Measurements from ENCODE around the gene NR2C1.

The NR2C1 gene

DNA sequence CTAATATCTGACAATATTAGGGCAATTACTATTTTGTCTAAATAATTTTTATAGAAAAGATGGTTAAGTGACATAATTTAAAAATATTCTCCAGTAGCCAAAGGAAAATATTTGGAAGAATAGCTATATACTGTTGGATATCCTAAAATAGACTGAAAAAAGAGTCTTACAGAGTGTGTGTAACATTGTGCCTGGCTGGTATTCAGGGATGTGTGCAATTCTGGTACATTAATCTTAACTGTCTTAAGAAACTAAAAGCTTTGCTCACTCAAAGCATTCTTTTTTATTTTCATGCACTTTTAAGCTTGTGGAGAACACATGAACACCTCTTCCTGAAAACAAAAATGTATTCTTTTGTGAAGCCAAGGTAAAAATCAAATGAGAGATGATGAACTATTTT lies 10.1 kb upstream of the NR2C1 start:
- no peak for DNase-seq

DNA sequence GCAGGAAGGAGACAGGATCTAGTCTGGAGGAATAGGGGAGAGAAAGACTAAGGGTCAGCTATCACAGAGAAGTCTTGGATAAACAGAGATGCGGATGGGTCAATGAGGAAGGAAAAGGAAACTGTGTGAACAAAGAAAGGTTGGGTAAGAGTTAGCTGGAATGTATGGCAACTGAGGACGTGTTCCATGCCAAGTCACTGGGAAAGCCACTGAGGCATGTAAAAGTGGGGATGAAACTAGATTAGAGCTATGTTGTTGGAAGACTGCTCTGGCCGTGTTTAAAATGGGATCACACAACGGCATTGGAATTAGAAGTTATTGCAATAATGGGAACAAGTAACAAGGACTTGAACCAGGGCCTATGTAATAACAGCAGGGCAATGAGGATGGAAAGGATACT lies 3.9 kb upstream of the NR2C1 start:
- no peak for DNase-seq

DNA sequence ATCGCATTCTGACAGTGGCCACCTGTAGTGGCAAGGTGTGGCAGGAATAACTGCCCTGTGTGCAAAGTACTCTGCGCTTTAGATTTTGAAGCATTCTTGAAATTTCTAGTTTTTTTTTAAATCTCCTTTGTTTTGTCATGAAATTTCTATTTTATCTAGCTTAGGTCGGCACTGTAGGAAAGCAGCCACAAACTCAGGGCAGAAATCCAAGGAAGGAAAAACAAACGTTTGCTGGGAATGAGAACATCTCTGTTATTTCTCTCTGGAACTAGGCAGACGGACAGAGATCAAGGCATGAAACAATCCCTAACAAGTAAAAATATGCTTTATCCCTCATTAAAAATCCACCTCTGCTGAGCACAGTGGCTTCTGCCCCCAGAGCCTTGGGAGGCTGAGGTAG lies 1.3 kb upstream of the NR2C1 start:
- no peak for DNase-seq

DNA sequence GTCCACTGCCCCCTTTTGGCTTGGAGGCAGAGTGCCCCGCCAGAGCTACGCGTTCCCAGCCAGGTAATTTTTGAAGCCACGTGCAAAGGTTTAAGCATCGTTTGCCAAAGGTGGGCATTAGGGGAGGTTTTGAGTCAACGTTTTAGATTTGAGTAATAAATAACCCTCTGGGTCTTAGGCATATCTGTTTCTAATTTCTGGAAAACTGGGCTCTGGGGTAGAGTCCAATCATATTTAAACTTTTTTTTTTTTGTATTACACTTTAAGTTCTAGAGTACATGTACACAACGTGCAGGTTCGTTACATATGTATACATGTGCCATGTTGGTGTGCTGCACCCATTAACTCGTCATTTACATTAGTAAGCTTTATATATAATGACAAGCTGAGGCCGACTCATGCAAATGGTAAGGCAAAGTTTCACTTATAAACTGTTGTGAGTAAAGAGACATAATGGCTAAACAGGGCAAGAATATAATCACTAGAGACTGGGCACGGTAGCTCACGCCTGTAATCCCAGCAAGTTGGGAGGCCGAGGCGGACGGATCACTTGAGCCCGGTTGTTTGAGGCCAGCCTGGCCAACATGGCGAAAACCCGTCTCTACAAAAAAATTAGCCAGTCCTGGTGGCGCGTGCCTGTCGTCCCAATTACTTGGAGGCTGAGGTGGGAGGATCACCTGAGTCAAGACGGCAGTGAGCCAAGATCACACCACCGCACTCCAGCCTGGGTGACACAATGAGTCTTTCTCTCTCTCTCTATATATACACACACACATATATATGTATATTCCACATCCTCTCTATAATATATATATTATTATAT lies 491 bp upstream of the NR2C1 start:
- no peak for DNase-seq

DNA sequence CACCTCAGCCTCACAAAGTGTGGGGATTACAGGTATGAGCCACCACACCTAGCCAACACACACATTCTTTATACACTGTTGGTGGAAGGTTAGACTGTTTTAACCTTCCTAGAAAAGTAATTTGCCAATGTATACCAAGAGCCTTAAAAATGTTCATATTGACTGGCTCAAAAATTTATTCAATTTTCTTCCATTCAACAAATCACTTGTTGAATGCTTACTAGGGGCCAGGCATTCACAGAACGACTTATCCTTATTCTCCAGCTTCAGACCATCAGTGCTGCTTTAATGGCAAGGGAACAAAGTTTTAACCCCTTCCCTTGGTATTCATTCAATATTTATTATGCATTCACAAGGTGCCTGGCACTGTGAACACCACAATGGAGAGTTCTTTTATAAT lies 3.0 kb downstream of the NR2C1 start:
- no peak for DNase-seq

DNA sequence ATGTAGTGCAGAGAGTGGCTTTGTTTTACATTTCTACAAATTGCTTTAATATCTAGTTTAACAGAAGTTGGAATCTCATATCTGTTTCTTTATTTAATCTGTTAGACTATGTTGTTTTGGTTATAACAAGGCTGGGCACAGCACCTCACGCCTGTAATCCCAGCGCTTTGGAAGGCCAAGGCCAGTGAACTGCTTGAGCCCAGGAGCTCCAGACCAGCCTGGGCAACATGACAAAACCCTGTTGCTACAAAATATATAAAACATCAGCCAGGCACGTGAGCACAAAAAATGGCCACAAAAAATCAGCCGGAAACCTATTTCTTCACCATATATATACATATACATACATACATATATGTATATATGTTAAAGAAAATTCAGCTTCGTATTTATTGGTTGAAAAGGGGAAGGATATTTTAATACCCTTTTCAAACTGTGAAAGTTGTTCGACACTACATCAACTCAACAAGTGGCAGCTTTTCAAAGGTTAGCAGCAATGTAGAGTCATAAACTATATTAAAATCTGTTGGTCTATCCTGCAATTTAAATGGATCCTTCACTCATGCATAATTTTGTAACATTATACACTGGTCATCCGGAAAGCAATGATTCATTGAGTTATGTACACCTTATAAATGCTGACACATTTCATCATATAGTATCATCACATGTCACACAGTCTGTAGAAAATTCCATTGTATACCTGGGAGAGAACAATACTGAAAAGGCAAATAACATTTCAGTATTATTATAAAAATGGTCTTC lies 7.1 kb downstream of the NR2C1 start:
- no peak for DNase-seq

DNA sequence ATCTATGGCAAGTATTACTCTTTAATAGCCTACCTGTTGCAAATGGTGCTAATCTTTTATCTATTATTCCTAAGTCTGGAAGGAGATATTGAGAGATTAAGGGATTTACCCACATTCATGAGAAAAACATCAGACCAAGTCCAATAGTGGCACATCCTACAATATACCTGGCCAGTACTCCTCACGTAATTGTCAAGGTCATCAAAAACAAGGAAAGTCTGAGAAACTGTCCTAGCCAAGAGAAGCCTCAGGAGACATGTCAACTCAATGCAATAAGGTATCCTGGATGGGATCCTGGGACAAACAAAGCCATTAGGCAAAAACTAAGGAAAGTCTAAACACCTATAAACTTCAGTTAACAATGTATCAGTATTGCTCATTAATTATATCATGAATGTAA lies 12.5 kb downstream of the NR2C1 start:
- no peak for DNase-seq

DNA sequence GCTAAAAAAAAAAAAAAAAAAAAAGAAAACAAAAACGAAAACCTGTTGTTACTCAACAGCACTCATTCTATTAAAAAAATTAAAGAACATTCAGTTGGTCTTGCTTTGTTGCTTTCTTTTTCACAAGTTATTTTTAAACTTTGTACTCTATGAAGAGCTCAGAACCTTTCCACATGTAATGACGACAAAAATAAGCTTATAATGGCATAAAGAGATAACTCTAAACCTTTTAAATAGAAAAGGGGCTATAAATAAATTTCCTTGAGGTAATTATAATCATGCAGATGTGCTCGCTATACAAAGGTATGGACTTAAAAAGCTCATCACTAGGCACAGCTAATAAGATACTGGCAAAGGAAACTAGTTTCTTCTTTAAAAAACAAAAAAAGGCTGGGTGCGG lies 13.4 kb downstream of the NR2C1 start:
- no peak for DNase-seq

DNA sequence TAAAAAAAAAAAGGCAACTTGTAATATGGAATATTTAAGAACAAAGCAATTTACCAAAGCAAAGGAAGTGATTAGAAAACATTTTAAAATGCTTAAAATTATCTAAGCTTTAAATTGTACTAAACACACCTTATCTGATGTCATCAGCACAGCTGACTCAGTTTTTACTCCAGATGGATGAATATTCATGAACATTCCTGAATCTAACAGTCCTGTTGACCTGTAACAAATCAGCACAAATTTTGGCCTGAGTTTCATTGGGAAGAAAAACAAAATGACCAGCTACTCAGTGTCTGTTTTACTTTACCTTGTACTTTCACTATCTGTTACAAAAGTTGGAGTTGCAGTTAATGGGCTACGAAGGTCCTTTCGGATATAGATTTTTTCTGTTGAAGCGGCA lies 16.0 kb downstream of the NR2C1 start:
- DNase-seq = no peak

DNA sequence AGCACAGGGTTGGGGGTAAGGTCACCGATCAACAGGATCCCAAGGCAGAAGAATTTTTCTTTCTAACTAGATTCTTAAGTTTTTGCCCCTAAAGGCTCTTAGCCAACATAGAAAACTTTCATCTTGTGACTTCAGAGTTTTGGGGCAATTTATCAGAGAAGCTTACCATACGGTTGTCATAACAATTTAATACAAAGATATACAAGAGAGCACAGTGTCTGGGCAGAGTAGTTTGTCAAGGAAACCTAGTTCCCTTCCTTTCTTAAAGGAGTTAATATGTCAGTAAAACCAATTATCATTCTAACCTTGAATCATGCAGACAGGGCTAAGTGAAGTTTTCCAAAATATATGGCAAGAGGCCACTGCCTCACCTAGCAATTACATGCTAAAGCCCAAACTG lies 18.4 kb downstream of the NR2C1 start:
- DNase-seq = no peak

DNA sequence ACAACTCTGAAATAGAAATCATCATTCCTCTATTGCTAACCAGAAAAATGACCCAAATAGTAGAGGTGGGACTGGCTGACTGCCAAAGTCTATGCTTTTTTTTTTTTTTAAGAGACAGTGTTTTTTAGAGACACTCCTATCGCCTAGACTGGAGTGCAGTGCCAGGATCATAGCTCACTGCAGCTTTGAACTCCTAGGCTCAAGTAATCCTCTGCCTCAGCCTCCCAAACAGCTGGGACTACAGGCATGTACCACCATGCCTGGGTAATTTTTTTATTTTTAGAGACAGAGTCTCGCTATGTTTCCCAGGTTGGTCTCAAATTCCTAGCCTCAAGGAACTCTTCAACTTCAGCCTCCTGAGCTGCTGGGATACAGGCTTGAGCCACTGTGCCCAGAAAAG lies 19.2 kb downstream of the NR2C1 start:
- DNase-seq = no peak

DNA sequence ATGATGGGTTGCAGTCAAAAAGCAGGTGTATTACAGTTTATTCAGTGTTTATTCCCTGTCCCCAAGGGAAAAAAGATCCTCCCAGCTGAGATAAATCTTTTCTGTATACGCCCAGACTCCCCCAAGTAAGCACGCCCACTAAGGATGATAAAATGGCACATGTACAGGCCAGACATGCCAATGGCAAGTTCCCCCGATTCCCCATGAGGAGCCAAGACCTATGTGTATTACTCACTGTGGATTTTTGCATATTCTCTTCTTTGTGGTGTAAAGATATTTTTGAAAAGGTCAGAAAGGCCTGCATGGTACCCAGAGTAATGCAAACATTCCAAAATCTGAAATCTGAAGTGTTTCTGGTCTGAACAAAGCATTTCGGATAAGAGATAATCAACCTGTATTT lies 22.2 kb downstream of the NR2C1 start:
- no peak for DNase-seq

DNA sequence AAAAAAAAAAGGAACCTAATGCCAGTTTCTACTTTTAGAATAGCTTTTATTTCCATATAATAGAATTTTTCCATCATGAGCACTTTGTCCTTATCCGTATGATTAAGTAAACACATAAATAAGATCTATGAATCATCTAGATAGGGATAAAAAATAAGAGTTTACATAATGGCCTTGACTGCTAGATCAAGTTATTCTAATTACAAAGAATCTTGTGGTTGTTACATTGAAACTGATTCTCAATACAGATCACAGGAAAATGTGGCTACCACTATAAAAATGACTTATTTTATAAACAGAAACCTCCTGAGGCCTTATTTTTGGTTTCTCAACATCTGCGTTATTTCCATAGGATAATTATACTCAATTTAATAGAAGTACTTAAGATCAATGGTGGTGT lies 35.5 kb downstream of the NR2C1 start:
- no peak for DNase-seq

DNA sequence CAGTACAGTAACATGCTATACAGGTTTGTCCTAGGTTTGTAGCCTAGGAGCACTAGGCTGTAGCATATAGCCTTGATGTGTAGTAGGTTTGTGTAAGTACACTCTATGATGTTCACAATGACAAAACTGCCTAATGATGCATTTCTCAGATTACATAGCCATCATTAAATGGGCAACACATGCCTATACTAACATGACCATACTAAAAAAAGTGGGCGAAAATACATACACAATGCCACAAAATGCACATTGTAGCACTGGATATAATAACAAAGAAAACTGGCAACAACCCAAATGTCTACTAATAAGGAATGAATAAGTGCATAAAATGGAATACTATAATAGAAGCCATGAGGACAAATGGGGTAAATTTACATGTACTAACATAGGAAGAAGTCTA lies 38.7 kb downstream of the NR2C1 start:
- no peak for DNase-seq

DNA sequence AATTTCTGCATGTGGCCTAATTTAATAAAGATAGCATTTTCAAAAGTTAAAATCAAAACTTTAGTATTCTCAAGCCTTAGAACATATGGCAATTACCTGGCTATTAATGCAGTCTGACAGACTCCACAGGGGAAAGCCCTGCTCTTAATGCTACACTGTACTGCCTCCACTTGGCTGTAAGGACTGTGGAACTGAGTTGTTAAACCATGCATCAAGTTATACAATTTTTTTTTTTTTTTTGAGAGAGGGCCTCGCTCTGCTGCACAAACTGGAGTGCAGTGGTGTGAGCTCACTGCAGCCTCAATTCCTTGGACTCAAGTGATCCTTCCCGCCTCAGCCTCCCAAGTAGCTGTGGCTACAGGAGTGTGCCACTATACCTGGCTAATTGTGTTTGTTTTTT lies 50.9 kb downstream of the NR2C1 start:
- no peak for DNase-seq

DNA sequence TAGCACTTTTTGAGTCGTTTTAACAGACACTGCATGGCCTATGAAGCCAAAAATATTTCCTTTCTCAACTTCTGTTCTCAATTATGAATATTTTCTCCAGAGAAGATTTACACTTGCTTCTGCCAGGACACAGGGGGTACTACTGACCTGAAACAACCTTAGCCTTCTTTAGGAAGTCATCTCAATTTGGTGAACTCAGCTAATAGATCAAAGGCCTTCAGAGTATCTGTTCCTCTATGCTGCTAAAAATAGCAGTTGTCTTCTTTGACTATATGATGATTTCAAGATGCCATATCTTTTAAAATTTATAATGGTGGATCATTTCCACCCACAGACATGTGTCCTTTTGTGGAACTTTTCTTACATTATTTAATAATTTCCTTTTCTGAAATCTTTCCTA lies 55.9 kb downstream of the NR2C1 start:
- no peak for DNase-seq

DNA sequence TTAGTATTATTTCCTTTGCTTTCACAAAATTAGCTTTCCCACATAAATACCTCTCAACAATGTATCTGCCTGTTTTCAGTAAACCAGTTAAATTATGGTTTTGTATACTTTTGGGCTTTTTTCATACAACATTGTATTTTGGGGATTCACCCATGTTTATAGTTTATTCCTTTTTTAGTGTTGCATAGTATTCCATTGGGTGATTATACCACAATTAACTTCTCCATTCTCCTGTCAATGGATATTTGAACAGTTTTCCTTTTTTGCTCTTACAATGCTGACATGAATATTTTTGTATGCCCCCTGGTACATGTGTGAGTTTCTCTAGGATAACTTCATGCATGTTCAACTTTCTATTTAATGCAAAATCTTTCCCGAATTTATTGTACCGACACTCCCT lies 57.3 kb downstream of the NR2C1 start:
- DNase-seq = no peak

DNA sequence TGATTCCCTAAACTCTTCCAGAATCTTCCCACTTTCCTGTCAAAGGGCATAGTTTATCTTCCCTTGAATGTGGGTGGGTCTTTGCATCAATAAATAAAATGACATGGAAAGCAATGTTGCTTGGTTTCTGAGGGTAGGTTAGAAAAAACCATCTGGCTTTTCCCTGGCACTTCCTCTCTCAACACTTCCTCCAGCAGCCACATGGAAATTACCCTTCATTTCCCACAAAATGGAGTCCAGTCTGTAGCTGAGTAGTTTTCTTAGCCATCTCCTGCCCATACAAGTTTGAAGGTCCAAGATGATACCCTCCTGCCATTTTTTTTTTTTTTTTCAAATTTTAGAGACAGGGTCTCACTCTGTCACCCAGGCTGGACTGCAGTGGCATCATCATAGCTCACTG lies 58.9 kb downstream of the NR2C1 start:
- DNase-seq = no peak

DNA sequence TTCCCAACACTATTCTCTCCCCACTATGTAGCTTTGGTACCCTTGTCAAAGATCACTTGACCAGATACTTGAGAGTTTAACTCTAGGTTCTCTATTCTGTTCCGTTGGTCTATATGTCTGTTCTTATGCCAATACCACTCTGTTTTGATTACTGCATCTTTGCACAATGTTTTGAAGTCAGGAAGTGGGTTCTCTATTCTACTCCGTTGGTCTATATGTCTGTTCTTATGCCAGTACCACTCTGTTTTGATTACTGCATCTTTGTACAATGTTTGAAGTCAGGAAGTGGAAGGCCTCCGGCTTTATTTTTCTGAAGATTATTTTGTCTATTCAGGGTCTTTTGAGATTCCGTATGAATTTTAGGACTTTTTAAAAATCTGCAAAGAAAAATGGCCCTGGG lies 67.2 kb downstream of the NR2C1 start:
- DNase-seq = no peak

DNA sequence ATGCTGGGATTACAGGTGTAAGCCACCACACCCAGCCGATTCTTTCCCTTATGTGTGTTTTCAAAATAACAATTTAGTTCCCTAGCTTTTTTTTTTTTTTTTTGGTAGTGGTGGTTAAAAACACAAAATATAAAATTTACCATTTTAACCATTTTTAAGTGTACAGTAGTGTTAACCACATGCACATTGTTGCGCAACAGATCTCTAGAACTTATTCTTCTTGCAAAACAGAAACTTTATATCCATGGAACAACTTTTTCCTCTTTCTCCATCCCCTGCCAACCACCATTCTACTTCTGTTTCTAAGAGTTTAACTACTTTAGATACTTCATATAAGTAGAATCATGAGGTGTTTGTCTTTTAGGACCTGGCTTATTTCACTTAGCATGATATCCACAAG lies 68.8 kb downstream of the NR2C1 start:
- no peak for DNase-seq

DNA sequence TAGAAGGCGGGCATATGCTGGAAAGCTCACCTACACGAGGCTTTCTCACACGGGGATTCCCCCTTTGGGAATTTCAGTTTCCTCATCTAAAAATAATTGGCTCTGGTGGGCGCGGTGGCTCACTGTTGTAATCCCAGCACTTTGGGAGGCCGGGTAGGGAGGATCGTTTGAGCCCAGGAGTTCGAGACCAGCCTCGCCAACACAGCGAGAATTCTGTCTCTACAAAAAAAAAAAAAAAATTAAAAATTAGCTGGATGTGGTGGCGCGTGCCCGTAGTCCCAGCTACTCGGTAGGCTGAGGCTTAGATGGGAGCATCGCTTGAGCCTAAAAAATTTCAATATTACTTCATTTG lies 69.5 kb downstream of the NR2C1 start:
- DNase-seq = no peak

DNA sequence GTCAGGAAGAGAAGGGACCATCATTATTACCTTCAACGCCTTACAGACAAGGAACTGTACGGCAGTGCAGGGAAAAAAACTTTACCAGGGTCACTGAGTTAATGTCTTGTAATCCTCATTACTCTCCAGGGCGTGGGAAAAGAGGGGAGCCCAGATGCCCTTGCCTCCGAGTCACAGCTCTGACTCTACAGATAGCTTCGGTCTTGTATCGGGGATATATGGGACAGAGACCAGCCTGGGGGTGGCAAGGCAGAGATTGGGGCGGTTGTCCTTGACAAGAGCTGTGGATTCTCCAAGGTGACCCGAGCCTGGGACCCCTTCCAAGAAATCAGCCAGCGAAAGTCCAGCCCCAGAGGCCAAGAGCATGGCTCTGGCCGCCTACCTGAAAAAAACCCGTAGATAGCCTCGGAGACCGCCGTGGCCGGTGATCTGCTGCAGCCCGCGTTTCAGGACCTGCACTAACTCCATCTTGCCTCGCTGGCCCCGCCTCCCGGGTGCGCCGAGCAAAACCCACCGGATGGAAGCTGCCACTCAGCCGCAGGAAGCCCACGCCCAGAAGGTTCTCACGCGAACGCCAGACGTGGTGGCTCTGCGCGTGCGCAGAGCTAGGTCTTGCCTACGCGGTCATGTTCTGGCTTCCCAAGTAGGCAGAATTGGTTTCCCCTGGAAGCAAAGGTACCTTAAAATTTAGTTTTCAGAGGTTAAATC lies 70.1 kb downstream of the NR2C1 start, which contains the start of gene NDUFA12:
Gene NDUFA12 (minus strand): TSS at position 485 of the 708 bp plus-strand sequence. CDS start 17 bp downstream, at position 468.
- peak; percentile 94 to 96 for DNase-seq

DNA sequence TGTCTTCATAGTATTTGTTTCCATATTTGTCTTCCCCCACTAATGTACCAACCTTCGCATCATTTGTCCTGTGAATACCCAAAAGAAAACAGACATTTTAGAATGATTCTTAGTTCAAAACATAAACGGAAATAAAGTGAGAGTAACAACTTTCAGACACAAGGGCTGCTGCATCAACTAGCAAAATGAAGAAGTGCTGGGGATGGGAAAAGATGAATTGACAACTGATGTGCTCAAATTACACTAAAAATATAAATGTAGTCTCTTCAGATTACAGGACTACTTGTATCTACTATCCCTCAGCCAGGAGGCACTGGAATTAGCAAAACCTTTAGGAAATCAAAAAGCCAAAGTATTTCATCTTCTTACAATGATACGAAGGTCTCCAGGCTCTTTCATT lies 70.7 kb downstream of the NR2C1 start:
- DNase-seq = no peak

DNA sequence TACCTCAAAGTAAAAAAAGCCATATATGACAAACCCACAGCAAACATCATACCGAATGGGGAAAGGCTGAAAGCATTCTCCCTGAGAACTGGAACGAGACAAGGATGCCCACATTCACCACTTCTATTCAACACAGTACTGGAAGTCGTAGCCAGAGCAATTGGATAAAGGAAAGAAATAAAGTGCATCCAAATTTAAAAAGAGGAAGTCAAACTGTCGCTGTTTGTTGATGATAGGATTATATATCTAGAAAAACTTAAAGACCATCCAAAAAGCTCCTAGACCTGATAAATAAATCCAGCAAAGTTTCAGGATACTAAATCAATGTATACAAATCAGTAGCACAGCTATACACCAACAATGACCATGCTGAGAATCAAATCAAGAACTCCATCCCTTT lies 75.1 kb downstream of the NR2C1 start:
- no peak for DNase-seq
